GM18870 (cell line): Measurements from ENCODE around the gene TRPC4AP.

ENCODE experiments used
- ATAC-seq: cut with Tn5 transposase; IDR thresholded peaks from one replicate; pipeline ENCODE4 v1.9.1; 2021; ENCODE audit warnings: moderate library complexity; ENCODE audit not compliant: unreplicated experiment

TRPC4AP gene

DNA sequence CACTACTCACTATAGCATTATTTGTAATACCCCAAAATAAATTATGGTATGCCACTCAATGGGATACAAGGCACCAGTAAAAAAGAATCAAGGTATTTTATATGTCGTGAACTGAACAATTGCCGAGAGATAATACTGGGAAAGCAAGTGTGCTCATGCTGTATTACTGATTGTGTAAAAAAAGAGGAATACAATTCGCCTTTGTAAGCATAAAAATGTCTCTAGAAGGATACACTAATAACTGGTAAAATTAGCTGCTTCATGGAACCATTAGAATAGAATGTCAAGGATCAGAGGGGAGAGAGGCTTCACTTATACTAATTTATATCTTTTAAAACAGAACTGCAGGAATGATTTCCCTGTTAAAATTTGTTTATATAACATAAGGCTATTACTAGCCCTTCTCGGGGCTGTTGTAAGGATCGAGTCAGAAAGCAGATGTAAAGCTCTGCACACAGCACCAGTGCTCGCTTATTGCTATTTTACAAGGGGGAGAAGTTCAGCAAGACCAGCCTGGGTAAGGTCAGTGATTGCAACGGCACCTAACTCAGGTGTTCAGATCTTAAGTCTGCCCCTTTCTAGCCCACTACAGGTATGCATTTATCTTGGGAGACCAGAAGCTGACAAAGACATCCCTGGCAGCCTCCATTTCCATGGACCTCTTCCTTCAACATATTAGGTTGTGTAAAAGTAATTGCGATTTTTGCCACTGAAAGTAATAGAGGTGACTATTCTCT is 75.3 kb downstream of the TRPC4AP start:
- ATAC-seq, result no peak

DNA sequence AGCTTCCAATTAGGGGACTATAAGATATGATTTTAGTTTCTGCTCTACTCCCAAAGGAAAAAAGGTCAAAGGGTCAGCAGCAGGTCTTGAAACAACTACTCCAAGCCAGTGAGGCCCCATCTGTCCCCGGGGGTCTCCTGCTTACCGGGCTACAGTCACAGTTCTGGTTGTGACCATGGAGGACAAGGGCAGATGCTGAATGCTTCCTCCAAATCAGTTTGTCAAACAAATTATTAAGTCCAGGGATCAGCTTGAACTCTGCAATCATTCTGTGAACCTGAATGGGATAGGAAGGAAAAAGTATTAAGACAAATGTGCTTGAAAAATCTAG is 76.8 kb downstream of the TRPC4AP start:
- ATAC-seq, result no peak

DNA sequence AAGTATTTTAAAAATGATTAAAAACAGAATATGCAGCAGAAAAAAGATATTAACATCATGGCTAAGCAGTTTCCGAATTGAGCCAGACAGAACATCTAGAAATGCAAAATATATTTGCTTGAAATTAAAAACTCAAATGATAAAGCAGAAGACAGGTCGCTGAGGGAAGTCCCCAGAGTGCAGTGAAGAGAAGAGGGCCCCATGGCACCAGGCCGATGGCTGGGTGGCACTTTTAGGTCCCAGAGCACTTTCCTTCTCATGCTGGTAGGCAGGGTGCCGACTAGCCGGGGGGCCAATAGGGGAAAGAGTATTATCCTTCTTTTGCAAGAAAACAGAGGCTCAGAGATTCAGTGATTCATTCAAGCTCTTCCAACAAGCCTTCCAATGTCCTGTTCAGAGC is 78.1 kb downstream of the TRPC4AP start:
- no peak for ATAC-seq

DNA sequence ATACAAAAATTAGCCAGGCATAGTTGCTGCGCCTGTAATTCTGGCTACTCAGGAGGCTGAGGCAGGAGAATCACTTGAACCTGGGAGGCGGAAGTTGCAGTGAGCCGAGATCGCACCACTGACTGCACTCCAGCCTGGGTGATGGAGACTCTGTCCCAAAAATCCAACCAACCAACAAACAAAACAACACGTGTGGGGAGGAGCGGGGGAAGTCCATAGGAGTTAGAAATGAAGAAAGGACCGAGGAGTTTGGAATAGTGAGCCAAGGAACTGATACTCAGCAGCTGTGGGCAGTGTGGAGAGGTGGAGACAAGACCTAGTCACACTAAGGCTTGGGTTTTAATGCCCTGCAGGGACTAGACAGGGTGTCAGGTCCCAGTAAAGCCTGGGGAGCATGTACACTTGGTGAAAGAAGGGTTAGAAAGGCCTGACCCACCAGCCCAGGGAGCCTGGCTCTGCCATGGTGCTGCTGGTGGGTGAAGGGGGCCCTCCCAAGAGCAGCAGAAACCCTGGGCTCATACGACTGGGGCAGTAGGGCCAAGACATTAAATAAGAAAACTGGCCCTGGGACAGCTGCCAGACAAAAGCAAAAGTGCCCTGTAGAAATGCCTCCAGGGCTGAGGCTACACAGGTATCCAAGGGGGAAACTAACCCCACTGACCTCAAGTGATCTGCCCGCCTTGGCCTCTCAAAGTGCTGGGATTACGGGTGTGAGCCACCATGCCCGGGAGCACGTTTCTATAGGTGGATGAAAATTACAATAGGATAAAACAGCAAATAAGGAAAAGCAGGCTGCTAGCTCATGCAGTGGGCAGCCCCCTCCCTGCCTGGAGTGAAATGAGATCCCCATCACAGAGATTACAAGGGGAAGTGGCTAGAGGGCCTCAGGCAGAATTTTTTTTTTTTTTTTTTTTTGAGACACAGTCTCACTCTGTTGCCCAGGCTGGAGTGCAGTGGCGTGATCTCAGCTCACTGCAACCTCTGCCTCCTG is 78.9 kb downstream of the TRPC4AP start:
- ATAC-seq, result no peak

DNA sequence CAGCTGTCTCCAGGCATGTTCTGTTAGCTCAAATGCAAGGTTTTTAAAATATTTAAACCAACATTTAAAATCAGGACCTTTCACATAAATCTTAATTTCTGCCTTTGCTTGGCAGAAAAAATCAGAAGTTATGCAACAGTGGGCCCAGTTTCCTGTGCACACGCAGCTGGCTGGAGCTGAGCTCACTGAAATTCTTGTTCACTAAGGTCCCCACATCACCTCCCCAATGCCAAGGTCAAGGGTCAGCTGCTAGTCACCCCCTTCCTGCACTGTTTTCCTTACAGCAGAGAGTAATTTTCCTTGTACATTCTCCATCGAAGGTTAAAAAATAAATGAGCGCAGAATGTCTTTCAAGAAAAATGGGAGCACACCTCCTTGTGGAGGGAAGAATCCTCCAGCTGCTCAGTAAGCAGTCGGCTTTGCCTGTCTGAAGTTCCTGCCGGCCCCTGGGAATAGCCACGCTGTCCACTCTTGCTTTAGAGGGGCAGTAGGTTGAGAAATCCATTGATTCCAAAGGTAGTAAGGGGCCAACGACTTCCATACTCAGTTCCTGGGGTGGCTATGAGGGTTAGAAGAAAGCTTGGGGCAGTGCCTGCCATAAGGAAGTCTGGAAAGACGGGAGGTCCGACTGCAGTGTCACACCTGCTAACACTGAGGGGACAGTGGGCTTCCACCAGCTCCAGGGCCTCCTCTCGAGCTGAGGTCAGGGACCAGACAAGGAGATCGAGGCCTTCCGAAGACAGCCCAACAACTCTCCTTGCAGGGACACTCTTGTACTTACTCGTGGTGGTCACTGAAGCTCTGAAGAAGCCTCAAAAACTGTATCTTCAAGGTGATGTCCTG is 80.2 kb downstream of the TRPC4AP start:
- ATAC-seq, result no peak

DNA sequence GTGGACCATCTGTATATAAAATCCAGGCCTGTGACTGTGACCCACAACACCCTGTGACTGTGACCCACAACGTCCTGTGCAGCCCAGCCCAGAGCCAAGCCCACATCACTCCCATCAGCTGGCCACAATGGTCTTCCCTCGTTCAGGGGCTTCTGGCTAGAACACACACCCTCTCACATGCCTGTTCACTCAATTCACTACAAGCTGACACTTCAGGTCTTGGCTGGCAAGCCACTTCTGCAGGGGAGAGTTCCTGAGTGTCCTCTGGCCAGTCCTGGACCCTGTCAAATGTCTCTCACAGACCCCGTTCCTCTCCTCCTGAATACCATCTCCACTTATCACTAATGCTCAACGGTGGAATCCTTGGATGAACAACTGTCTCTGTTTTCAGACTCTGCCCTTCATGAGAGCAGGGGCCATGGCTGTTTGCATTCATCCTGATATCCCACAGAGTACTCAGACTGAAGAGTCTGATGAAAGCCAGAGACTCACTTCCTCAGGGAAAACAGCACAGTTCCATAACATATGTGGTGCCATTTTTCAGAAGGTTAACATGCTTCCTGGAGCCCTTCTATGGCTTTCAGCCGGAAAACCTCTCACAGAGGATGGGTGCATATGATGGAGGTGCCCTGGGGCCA is 80.9 kb downstream of the TRPC4AP start:
- no peak for ATAC-seq

DNA sequence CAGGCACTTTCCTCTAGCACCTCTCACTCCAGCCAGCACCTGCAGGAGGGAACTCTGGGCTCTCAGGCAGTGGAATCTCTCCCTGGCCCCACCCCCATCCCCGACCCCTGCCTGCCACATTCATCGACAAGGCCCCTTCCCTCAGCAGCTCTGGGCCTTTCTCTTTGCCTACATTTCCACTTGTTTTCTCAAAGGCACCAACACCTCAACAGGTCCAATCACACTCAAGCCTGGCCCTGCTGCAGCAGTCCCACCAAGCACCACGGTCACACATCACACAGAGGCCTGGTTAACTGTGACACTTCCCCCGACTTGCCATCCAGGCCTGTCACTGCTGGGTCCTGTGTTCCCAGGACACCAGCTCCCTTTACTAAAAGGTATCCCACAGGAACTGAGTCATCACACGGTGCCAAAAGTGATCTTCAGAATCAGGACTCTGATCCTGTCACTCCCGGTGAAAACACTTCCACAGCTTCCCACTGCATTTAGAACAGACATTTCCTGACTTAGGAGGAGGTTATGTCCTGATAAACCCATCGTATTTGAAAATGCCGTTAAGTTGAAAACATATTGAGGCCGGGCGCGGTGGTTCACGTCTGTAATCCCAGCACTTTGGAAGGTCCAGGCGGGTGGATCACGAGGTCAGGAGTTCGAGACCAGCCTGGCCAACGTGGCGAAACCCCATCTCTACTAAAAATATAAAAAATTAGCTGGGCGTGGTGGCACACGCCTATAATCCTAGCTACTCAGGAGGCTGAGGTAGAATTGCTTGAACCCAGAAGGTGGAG is 82.0 kb downstream of the TRPC4AP start:
- no peak for ATAC-seq

DNA sequence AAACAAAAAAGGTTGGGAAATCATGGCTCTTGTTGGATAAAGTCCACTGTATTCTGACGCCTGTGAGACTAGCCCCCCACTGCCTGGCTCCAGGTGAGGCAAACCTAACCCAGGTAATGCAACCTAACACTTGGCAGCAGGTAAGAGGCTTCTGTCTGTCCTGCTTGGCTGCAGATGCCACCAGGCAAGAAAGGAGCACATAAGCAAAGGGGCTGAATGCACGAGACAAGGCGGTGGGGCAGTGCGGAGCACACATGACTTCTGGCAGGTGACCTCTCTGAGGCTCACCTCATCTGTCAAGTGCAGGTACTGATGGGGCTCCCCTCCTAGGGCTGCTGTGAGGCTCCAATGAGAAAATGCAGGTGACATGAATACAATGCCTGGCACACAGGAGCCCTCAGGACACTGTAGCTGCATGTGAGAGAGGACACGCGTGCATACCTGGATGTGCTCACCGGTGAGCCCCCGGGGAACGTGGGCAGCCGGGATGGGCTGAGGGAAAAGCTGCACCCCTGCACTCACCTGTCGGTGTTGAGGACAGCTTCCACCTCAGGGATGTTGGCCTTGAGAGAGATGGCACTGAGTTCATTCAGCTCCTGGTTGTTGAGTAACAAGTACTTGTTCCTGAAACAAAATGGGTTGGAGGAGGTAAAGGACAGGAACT is 82.8 kb downstream of the TRPC4AP start:
- ATAC-seq, result no peak

DNA sequence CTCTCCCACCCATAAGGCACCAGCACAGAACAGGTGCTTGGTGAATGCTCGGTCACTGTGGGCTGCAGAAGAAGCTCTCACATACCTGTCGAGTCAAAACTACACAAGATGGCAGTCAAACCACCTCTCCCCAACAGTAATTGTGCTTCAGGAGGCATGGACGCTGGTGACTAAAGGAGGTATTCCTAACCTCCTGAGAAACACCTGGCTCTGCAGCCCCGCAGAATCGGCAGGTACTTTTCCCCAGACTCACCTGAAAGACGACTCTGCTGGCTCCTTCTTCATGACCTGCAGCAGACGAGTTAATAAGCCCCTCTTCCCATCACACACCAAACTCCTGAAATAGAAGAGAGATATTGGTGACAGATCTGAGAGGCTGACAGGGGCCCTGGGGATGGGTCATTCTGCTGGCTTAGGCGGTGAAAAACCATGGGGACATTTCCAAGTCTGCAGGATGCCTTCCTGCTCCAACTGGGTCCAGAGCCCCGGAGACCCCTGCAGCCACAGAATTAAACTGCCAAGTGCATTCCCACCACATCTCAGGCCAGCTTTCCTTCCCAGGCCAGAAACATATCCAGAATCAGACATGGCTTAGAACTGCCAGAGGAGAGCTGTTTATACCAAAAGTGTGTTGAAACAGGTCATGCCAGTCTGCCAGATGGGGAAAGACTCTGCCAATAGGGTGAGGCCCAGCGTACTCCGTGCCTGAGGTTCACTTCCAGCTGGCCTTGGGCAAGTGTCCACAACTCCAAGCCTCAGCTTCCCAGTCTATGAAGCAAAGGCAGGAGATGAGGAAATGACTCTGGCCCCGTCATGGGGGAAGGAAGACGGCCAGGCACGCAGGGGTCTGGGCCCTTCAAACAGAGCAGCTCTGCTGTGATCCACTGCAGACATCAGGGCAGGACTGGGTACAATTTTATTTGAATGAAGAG is 83.9 kb downstream of the TRPC4AP start:
- ATAC-seq, result no peak

DNA sequence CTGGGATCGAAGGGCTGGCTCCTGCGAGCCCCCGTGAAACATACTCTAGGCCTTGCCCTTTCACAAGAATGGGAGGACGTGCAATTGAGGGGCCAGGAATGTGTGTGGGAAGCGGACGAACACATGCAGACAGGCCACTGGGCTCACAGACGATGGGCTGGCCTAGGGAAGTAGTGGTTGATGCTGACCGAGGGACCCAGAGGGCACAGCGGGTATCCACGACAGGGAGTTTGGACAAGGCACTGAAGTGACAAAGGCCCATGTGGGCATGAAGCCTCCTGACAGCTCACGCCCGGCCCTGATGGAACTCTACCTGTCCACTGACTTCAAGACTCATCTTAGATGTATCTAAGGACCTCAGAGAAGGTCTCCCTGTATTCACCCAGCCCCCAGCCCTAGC is 84.7 kb downstream of the TRPC4AP start:
- no peak for ATAC-seq

DNA sequence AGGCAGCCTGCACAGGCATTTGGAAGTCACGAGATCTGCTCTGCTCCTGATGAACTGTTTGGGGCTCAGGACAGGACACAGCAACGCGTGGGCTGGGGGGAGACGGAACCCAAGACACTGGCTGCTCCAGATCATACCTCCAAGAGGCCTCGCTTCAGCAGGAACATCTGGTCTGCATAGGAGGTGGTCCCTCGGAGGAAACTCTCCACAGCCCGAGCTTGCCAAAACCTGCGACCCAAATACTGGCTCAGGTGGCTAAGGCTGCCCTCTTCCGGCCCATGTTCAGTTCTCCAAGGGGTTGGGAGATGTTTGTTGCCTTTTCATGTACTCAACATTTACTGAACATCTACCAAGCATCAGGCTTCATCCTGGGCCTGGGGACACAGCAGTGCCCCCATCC is 85.2 kb downstream of the TRPC4AP start:
- ATAC-seq, result no peak

DNA sequence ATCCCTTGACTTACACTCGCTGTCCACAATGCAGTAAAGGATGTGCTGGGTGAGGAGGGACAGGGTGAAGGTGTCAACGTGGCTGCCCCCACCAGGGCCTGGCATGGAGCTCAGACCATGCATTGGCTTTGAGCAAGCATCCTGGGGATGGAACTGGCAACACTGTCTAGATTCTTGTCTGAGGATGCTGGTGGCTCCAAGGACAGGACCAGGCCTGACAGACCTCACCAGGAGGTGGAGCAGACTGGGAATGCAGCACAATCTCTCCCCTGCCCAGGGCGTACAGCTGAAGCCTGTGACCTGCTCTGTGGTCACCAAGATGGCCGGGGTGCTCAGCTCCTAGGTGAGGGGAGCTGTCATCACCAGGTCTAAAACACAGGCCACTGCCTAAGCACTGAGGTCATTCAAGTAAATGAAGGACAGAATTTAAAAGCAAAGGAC is 86.1 kb downstream of the TRPC4AP start:
- ATAC-seq, result no peak

DNA sequence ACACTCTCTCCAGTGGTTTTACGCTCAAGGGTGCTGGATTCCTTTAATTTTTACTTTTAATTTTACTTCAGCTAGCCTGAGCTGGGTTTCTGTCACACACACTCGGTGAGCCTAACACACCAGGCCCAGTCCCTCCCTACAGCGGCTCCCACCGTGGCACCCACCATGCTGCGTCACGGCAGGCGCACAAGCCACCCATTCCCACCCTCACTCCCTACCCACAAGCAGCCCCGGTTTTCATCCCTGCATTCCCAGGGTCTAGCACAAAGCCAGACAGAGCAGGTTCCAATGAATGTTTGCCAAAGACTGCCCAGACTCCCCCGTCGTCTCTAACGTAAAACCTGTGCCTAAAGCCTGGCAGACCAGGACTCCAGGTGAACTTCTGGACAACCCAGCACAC is 86.6 kb downstream of the TRPC4AP start:
- ATAC-seq, result no peak

DNA sequence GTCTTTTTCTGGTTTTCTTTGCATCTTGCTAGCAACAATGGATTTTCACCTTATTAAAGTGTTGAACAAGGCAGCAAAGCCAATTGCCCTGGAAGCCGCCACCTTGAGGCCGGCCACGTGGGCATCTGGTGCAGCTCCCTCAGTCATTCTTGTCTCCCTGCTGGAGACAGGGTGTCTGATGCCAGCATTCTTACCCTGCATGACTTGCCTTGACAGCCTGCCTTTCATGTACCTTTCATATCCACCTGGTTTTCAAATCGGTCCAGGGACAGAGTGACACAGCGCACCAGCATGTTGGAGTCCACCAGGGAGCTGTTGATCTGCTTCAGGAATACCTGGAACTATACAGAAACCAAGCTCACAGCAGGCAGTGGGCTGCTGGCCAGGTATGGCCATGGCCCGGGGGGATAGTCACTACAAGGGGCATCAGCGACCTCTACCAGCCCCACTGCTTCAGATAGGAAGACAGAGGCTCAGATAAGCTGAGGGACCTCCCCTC is 87.1 kb downstream of the TRPC4AP start:
- ATAC-seq, result no peak

DNA sequence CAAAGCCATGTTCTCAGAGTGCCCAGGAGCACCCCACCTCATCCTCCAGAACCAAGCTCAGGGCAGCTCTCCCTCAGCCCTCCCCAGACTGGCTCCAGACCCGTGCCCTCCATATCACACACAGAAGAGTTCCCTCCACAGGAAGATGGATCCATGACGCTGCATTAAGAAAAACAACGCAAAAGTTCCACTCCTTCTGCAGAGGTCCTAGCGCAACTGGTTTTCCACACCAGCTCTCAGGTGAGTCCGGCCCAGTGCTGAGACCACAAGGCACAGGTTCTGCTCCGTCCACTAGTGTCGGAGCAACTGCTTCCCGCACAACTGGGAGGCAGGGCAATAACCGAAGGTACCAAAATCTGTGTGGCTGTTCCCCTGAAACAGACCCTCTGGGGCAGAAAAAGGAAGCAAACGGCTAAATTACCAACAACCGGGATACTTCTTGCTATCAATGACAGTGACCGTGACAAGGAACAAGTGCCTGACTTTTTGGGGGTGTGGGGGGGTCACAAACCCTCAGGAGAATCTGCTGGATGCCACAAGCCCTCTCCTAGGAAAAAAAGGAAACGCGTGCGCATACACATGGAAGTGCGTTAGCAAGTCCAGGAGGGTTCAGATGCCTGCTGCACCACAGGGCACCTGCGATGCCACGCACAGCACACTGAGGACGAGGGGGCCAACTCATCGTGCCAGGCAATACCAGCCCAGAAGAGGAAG is 87.7 kb downstream of the TRPC4AP start:
- ATAC-seq, result no peak

DNA sequence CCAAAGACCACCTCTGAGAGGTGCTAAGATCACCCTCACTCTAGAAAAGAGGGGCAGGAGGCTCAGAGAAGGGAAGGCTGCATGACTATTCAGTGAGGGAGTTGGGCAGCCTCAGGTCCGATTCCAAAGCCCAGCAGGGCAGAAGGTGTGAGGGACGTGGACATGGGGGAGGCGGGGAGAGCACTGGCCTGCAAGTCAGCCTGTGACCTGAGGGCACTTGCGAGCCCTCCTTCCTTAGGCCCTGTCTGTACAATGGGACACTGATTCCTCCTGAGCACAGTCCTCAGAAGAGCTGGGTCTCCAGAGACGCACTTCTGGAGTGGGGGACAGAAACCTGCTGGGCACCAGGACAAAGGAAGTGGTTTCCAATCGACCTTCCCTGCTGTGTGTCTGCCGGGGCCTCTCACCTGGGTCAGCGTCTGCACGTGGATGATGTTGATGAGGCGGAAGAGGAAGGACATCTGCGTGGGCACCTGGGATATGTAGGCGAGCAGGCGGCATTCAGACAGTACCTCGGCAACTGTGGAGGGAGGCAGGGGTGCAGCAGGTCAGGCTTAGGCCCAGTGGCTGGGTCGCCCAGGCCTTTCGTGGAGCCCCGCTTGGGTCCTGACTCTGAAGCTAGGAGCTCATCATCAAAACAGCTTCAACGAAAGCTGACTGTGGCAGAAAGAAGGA is 88.4 kb downstream of the TRPC4AP start:
- no peak for ATAC-seq
